Measurements from ENCODE around the gene HS3ST6.

DNA sequence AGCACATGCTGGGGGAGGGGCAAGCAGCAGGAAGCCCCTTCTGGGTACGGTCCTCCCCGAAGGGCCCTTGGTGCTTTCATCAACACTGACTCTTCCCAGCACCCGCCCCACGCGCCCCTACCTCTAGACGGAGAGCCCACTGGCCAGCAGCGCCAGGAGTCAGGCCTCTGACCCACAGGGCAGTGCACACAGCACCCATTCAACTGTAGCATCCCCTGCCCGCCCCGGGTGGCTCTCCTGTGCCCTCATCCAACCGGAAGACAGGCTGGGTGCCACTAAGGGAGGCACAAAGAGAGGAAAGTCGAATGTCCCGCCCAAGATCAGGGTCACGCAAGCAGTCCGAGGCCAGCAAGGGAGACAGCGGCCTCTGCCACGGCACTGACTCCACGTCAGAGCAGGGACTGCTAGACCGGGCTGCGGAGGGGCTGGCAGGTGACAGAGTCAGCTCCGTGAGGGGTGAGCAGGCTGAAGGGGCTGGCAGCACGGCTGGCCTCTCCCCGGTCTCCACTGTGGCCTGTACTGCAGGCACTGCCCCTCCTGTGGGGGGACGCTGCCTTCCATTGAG is 15.0 kb upstream of the HS3ST6 start:
- no peak for TF ChIP-seq POLR2A (IDR thresholded peaks at IDR 0.05)
- no peak for TF ChIP-seq CTCF (IDR thresholded peaks at IDR 0.05)

Data from thyroid gland (tissue), 4 donors.